ENCODE measurements around the gene TREH. TPM values are rescaled to one million over a fixed set of nuclear protein-coding genes. Genes with fewer than 3 reads are reported as not detected.

The TREH gene
- total RNA-seq, 4 donors from 2014 or later: not detected

- peak overlapping the region; percentile 98 to 99 (median 98) for H3K27ac ChIP-seq
- TF ChIP-seq CTCF (IDR thresholded peaks at IDR 0.05) (no peak), POLR2A (IDR thresholded peaks at IDR 0.05) (no peak), EP300 (IDR thresholded peaks at IDR 0.05) (no peak)
- no peaks in the 10 kb centered on the region for H3K27me3 ChIP-seq
- H3K9me3 ChIP-seq: no peaks in the 10 kb centered on the region
- WGBS, 2 donors: 6 to 10% methylated on average over 32 to 33 of the region's 42 CpGs
- H3K4me3 ChIP-seq: peak overlapping the region; percentile 59 to 86 (median 72)
- DNase-seq (ENCODE audit: low spot score in 2 of 2): no peak
- peaks cover 0 to 84% (median 58%) of the 10 kb centered on the region in 4 donors for H3K4me1 ChIP-seq
- H3K36me3 ChIP-seq: peaks cover 0 to 21% (median 1%) of the 10 kb centered on the region in 3 donors
These were observed 69.2 kb downstream of the TREH start for GRCh38 chr11:118610225-118610772.

GRCh38 chr11:118609380-118610224 lies 69.8 kb downstream of the TREH start:
- Histone ChIP-seq H3K27me3 (no peaks in the 10 kb centered on the region), H3K4me3 (peak overlapping the region; percentile 59 to 86 (median 72)), H3K4me1 (peaks cover 0 to 85% (median 63%) of the 10 kb centered on the region in 4 donors), H3K36me3 (peaks cover 0 to 14% (median 0%) of the 10 kb centered on the region in 3 donors), H3K9me3 (no peaks in the 10 kb centered on the region), H3K27ac (peak overlapping the region; percentile 98 to 99 (median 98))
- TF ChIP-seq POLR2A (IDR thresholded peaks at IDR 0.05) (peak; percentile 22 to 34), EP300 (IDR thresholded peaks at IDR 0.05) (peak in 1 of 2 donors; percentile 73), CTCF (IDR thresholded peaks at IDR 0.05) (peak in 1 of 5 experiments; percentile 10)
- no peak for DNase-seq (ENCODE audit: low spot score in 2 of 2)
- WGBS, 2 donors: 4 to 10% methylated on average over 39 to 56 of the region's 57 CpGs

GRCh38 chr11:118608360-118609227 lies 70.9 kb downstream of the TREH start:
- Histone ChIP-seq H3K27ac (peak overlapping the region; percentile 98 to 99 (median 98)), H3K4me3 (peak overlapping the region; percentile 59 to 86 (median 72)), H3K27me3 (no peaks in the 10 kb centered on the region), H3K36me3 (peaks cover 0 to 4% (median 0%) of the 10 kb centered on the region in 3 donors), H3K9me3 (no peaks in the 10 kb centered on the region), H3K4me1 (peaks cover 0 to 85% (median 69%) of the 10 kb centered on the region in 4 donors)
- DNase-seq (ENCODE audit: low spot score in 2 of 2): peak; percentile 48 to 65
- TF ChIP-seq CTCF (IDR thresholded peaks at IDR 0.05) (no peak), EP300 (IDR thresholded peaks at IDR 0.05) (peak in 1 of 2 donors; percentile 67), POLR2A (IDR thresholded peaks at IDR 0.05) (peak in 1 of 2 donors; percentile 68)
- WGBS, 2 donors: 12 to 14% methylated on average over 33 to 51 of the region's 69 CpGs

- TF ChIP-seq POLR2A (IDR thresholded peaks at IDR 0.05) (peak; percentile 50 to 71), EP300 (IDR thresholded peaks at IDR 0.05) (peak in 1 of 2 donors; percentile 79), CTCF (IDR thresholded peaks at IDR 0.05) (peak; percentile 34 to 61 (median 38))
- 0 to 2% methylated on average over 27 to 55 of the region's 72 CpGs for WGBS, 2 donors
- peaks cover 0 to 80% (median 64%) of the 10 kb centered on the region in 4 donors for H3K4me1 ChIP-seq
These were observed 71.8 kb downstream of the TREH start, which contains the start of gene PHLDB1 for GRCh38 chr11:118607401-118608359. PHLDB1 (plus strand) TSS chr11:118607615; CDS start chr11:118613837, 6,222 bp downstream.

More at GRCh38 chr11:118607401-118608359, 71.8 kb downstream of the TREH start, which contains the start of gene PHLDB1:
- Histone ChIP-seq H3K27me3 (no peaks in the 10 kb centered on the region), H3K27ac (peak within 1 kb of the TSS; percentile 98 to 99 (median 98)), H3K4me3 (peak within 1 kb of the TSS; percentile 59 to 86 (median 72)), H3K36me3 (peaks cover 0 to under 1% (median 0%) of the 10 kb centered on the region in 3 donors), H3K9me3 (no peaks in the 10 kb centered on the region)
- peak; percentile 64 to 67 for DNase-seq (ENCODE audit: low spot score in 2 of 2)
